GM21367 (cell line): ENCODE measurements around the gene WDR62.
A peak's percentile ranks its signal among the peaks of the same experiment; 100 is the strongest.

Experiments used
- ATAC-seq: cut with Tn5 transposase; IDR thresholded peaks from one replicate; pipeline ENCODE4 v1.9.1; 2021; ENCODE audit not compliant: unreplicated experiment

Gene WDR62

GRCh38 chr19:36139473-36140303 is 85.0 kb downstream of the WDR62 start, which contains the start of gene CAPNS1:
Gene CAPNS1, plus strand, starts transcription at chr19:36140066. Its CDS starts 946 bp downstream, at chr19:36141012.
- peak; percentile 69 for ATAC-seq

GRCh38 chr19:36140304-36141038 is 85.8 kb downstream of the WDR62 start:
- ATAC-seq: no peak

- no peak for ATAC-seq
Observed at GRCh38 chr19:36141039-36141927, 86.6 kb downstream of the WDR62 start.

- no peak for ATAC-seq
Observed at GRCh38 chr19:36142046-36142445, 87.3 kb downstream of the WDR62 start.

- ATAC-seq: no peak
Observed at GRCh38 chr19:36142496-36142895, 87.8 kb downstream of the WDR62 start.

- ATAC-seq: no peak
Observed at GRCh38 chr19:36144624-36145023, 89.9 kb downstream of the WDR62 start.

- no peak for ATAC-seq
Observed at GRCh38 chr19:36149673-36150406, 95.1 kb downstream of the WDR62 start.

GRCh38 chr19:36150586-36150985 is 95.9 kb downstream of the WDR62 start:
- no peak for ATAC-seq

- no peak for ATAC-seq
Observed at GRCh38 chr19:36151144-36152018, 96.7 kb downstream of the WDR62 start.

- ATAC-seq: no peak
Observed at GRCh38 chr19:36152019-36152351, 97.3 kb downstream of the WDR62 start.

GRCh38 chr19:36152352-36153091 is 97.8 kb downstream of the WDR62 start, which contains the start of gene COX7A1:
Gene COX7A1, minus strand, starts transcription at chr19:36152447. Its CDS starts 40 bp downstream, at chr19:36152407.
- no peak for ATAC-seq

- ATAC-seq: no peak
Observed at GRCh38 chr19:36153126-36153525, 98.4 kb downstream of the WDR62 start.
